Ecto neural progenitor cell (in vitro differentiated cells): ENCODE results near the gene FTO.
A peak's percentile ranks its signal among the peaks of the same experiment; 100 is the strongest.
"Not testable (repeated sequence)": the region's sequence is repeated elsewhere in the genome, so short reads cannot be mapped to it uniquely, and the experiment has no call there.

Experiments
- DNase-seq: peaks from one replicate; pipeline ENCODE4 v3.0.0-alpha.2; 2018; ENCODE audit warnings: low spot score

The FTO gene

GRCh38 chr16:53865494-53865863 lies 161.5 kb downstream of the FTO start:
- DNase-seq: no peak

GRCh38 chr16:53866520-53866919 lies 162.6 kb downstream of the FTO start:
- no peak for DNase-seq

GRCh38 chr16:53870831-53871230 lies 166.9 kb downstream of the FTO start:
- no peak for DNase-seq

GRCh38 chr16:53872248-53873221 lies 168.6 kb downstream of the FTO start:
- no peak for DNase-seq

GRCh38 chr16:53876811-53877210 lies 172.9 kb downstream of the FTO start:
- no peak for DNase-seq

- DNase-seq: no peak
Observed at GRCh38 chr16:53878216-53878615, 174.3 kb downstream of the FTO start.

GRCh38 chr16:53881371-53881770 lies 177.4 kb downstream of the FTO start:
- DNase-seq: no peak

GRCh38 chr16:53882310-53882709 lies 178.4 kb downstream of the FTO start:
- no peak for DNase-seq

- DNase-seq: no peak
Observed at GRCh38 chr16:53884748-53885147, 180.8 kb downstream of the FTO start.

- no peak for DNase-seq
Observed at GRCh38 chr16:53886482-53887378, 182.8 kb downstream of the FTO start.

- no peak for DNase-seq
Observed at GRCh38 chr16:53888222-53888621, 184.3 kb downstream of the FTO start.

- not testable (repeated sequence) for DNase-seq
Observed at GRCh38 chr16:53890877-53891276, 186.9 kb downstream of the FTO start.

- no peak for DNase-seq
Observed at GRCh38 chr16:53891409-53892139, 187.6 kb downstream of the FTO start.

- peak; percentile 59 for DNase-seq
Observed at GRCh38 chr16:53892155-53892554, 188.2 kb downstream of the FTO start.

GRCh38 chr16:53893731-53894435 lies 189.9 kb downstream of the FTO start:
- no peak for DNase-seq

- DNase-seq: no peak
Observed at GRCh38 chr16:53894686-53895085, 190.7 kb downstream of the FTO start.

GRCh38 chr16:53895433-53895832 lies 191.5 kb downstream of the FTO start:
- no peak for DNase-seq

GRCh38 chr16:53895851-53896250 lies 191.9 kb downstream of the FTO start:
- no peak for DNase-seq

GRCh38 chr16:53896722-53897121 lies 192.8 kb downstream of the FTO start:
- no peak for DNase-seq

- no peak for DNase-seq
Observed at GRCh38 chr16:53898993-53899392, 195.0 kb downstream of the FTO start.

- DNase-seq: no peak
Observed at GRCh38 chr16:53899431-53899830, 195.5 kb downstream of the FTO start.

- DNase-seq: no peak
Observed at GRCh38 chr16:53900667-53901066, 196.7 kb downstream of the FTO start.
